ENCODE data around the gene FOXP1.

Gene FOXP1

DNA sequence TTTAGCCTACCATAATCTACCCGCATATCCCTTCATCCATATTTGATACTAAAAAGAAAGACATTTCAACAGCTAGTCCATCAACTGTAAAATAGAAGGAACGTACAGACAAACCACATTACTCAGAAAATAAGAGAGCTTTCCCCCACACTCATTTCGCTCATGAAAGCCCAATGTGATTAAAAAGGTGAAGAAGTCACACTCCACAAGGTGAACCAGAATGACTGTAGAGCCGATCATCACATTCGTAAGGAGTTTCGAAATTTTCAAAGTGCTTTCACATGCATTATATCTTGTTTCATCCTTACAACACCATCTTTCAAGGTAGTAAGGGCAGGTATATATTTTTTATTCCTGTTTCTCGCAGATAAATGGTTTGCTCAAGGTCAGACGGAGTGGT lies 225.3 kb downstream of the FOXP1 start:
- H3K4me1 ChIP-seq (ENCODE audit: control insufficient read depth, insufficient read depth, low read length) = no peaks in the 10 kb centered on the region
- H3K36me3 ChIP-seq (ENCODE audit: control insufficient read depth in 2 of 2, insufficient read depth in 2 of 2, low read length in 2 of 2) = peaks cover 3 to 8% of the 10 kb centered on the region in 2 donors
- H3K9me3 ChIP-seq (ENCODE audit: control insufficient read depth in 2 of 2, low read length in 2 of 2) = no peaks in the 10 kb centered on the region
- H3K27ac ChIP-seq (ENCODE audit: low read length) = no peak overlapping the region
- H3K27me3 ChIP-seq (ENCODE audit: control insufficient read depth in 1 of 2, insufficient read depth in 2 of 2, low read length in 2 of 2) = no peaks in the 10 kb centered on the region
- no peak overlapping the region for H3K4me3 ChIP-seq (ENCODE audit: low read length in 2 of 2)
- no peak overlapping the region for H3K9ac ChIP-seq (ENCODE audit: low read length in 2 of 2)

DNA sequence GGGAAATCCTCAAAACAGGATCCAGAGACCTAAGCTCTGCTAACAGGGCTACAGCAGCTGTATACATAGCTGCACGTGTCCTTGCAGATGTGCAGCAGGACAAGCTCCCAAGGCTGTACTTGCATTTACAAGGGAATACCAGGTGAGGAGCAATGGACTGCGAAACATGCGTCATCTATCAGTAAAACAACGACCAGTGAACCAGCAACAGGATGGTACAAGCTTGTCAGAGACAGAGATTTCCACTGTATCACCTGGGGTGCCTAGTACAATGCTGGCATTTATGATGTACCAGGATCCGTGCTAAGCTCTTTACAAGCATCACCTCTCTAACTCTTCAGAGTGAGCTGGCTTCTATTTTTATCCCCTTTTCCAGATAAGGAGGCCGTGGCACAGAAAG lies 227.3 kb downstream of the FOXP1 start:
- H3K36me3 ChIP-seq (ENCODE audit: control insufficient read depth in 2 of 2, insufficient read depth in 2 of 2, low read length in 2 of 2) = peaks cover 3 to 8% of the 10 kb centered on the region in 2 donors
- no peaks in the 10 kb centered on the region for H3K27me3 ChIP-seq (ENCODE audit: control insufficient read depth in 1 of 2, insufficient read depth in 2 of 2, low read length in 2 of 2)
- no peaks in the 10 kb centered on the region for H3K9me3 ChIP-seq (ENCODE audit: control insufficient read depth in 2 of 2, low read length in 2 of 2)
- no peak overlapping the region for H3K9ac ChIP-seq (ENCODE audit: low read length in 2 of 2)
- H3K27ac ChIP-seq (ENCODE audit: low read length) = no peak overlapping the region
- H3K4me1 ChIP-seq (ENCODE audit: control insufficient read depth, insufficient read depth, low read length) = no peaks in the 10 kb centered on the region
- H3K4me3 ChIP-seq (ENCODE audit: low read length in 2 of 2) = no peak overlapping the region

DNA sequence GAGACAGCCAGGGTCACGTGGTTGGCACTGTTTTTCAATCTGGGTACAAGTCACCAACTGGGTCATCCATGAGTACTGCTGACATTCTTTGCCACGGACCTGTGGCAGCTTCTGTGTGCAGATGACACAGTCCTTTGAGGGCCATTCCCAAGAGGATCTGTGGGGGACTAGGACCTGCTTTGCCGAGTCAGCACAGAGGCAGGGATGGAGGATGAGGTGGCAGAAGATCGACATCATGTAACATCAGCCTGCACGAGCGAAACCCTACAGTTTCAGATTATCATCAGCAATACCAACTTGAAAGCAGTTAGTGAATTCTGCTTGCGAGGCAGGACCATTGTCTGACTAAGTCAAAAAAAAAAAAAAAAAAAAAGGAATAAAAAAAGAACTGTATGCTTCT lies 227.7 kb downstream of the FOXP1 start:
- no peaks in the 10 kb centered on the region for H3K27me3 ChIP-seq (ENCODE audit: control insufficient read depth in 1 of 2, insufficient read depth in 2 of 2, low read length in 2 of 2)
- H3K9me3 ChIP-seq (ENCODE audit: control insufficient read depth in 2 of 2, low read length in 2 of 2) = no peaks in the 10 kb centered on the region
- H3K4me1 ChIP-seq (ENCODE audit: control insufficient read depth, insufficient read depth, low read length) = no peaks in the 10 kb centered on the region
- no peak overlapping the region for H3K4me3 ChIP-seq (ENCODE audit: low read length in 2 of 2)
- H3K9ac ChIP-seq (ENCODE audit: low read length in 2 of 2) = no peak overlapping the region
- peaks cover 3 to 8% of the 10 kb centered on the region in 2 donors for H3K36me3 ChIP-seq (ENCODE audit: control insufficient read depth in 2 of 2, insufficient read depth in 2 of 2, low read length in 2 of 2)
- H3K27ac ChIP-seq (ENCODE audit: low read length) = no peak overlapping the region

DNA sequence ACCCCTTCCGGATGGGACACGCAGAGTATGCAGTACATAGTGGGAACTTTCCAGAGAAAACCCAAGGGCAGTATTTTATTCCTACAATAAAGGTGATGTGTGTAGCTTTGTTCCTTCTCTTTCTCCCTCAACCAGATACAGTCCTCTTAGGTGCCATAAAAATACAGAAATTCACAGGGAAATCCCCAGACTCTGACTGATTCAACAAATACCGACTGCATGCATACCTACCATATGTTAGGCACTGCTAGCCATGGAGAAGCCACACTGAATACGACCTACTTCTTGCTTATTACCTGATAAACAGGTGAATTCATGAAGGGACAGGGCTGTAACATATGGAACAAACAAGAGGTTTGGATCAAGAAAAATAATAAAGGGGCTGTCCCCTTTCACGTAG lies 228.5 kb downstream of the FOXP1 start:
- Histone ChIP-seq H3K9me3 (ENCODE audit: control insufficient read depth in 2 of 2, low read length in 2 of 2) (no peaks in the 10 kb centered on the region), H3K9ac (ENCODE audit: low read length in 2 of 2) (no peak overlapping the region), H3K27me3 (ENCODE audit: control insufficient read depth in 1 of 2, insufficient read depth in 2 of 2, low read length in 2 of 2) (no peaks in the 10 kb centered on the region), H3K4me1 (ENCODE audit: control insufficient read depth, insufficient read depth, low read length) (no peaks in the 10 kb centered on the region), H3K4me3 (ENCODE audit: low read length in 2 of 2) (no peak overlapping the region), H3K36me3 (ENCODE audit: control insufficient read depth in 2 of 2, insufficient read depth in 2 of 2, low read length in 2 of 2) (peaks cover 3 to 8% of the 10 kb centered on the region in 2 donors), H3K27ac (ENCODE audit: low read length) (no peak overlapping the region)

DNA sequence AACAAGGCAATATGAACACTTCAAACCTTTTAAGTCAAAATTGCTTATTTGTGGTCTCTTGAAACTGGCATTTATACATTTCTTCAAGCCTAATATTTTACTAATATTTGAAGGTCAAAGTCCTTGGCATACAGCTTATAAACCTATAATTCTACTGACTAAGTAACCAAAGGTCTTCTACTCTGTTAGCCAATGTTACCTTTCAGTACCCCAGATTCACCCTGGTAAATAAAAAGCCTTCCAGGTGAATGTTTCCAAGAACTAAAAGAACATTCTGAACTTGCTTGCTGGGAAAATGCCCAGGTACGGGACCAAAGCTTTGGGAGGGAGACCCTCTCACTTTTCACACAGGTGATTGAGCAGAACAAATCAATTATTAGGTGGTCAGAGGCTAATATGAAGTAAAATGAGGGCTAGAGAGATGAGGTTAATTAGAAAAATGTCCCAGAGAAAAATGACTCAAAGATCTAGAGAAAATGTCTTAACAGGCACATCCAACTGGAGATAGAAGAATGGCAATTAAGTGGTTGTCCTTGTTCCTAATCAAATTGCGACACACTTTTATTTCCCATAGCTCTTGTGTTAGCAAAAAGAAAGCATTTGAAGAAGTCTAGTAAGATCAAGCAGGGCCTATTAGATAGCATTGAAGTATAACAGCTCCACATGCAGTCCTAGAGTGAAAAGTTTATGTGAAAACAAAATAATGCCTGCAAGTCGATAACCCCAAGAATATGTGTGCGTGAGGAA lies 232.0 kb downstream of the FOXP1 start:
- no peaks in the 10 kb centered on the region for H3K27me3 ChIP-seq (ENCODE audit: control insufficient read depth in 1 of 2, insufficient read depth in 2 of 2, low read length in 2 of 2)
- no peaks in the 10 kb centered on the region for H3K9me3 ChIP-seq (ENCODE audit: control insufficient read depth in 2 of 2, low read length in 2 of 2)
- no peaks in the 10 kb centered on the region for H3K4me1 ChIP-seq (ENCODE audit: control insufficient read depth, insufficient read depth, low read length)
- H3K36me3 ChIP-seq (ENCODE audit: control insufficient read depth in 2 of 2, insufficient read depth in 2 of 2, low read length in 2 of 2) = no peaks in the 10 kb centered on the region
- no peak overlapping the region for H3K9ac ChIP-seq (ENCODE audit: low read length in 2 of 2)
- no peak overlapping the region for H3K27ac ChIP-seq (ENCODE audit: low read length)
- H3K4me3 ChIP-seq (ENCODE audit: low read length in 2 of 2) = no peak overlapping the region

DNA sequence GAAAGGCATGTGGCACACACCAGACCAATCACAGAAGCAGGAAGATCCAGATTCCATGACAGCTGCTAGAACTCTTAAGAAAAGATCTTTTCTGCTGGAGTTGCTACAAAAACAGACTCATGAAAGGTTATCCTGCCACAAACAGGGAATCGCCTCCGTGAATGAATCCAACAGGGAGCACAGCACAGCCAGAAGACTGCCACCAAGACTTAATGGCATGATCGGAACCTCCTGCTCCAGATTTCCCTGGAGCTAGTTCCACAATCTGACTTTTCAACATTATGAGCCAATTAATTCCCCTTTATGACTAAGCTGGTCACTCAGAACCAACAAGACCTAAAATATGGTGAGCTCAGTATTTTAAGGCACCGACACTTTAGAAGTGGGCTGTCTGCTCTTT lies 232.5 kb downstream of the FOXP1 start:
- H3K27me3 ChIP-seq (ENCODE audit: control insufficient read depth in 1 of 2, insufficient read depth in 2 of 2, low read length in 2 of 2) = no peaks in the 10 kb centered on the region
- no peaks in the 10 kb centered on the region for H3K4me1 ChIP-seq (ENCODE audit: control insufficient read depth, insufficient read depth, low read length)
- no peaks in the 10 kb centered on the region for H3K9me3 ChIP-seq (ENCODE audit: control insufficient read depth in 2 of 2, low read length in 2 of 2)
- no peak overlapping the region for H3K9ac ChIP-seq (ENCODE audit: low read length in 2 of 2)
- H3K36me3 ChIP-seq (ENCODE audit: control insufficient read depth in 2 of 2, insufficient read depth in 2 of 2, low read length in 2 of 2) = no peaks in the 10 kb centered on the region
- H3K4me3 ChIP-seq (ENCODE audit: low read length in 2 of 2) = no peak overlapping the region
- no peak overlapping the region for H3K27ac ChIP-seq (ENCODE audit: low read length)

DNA sequence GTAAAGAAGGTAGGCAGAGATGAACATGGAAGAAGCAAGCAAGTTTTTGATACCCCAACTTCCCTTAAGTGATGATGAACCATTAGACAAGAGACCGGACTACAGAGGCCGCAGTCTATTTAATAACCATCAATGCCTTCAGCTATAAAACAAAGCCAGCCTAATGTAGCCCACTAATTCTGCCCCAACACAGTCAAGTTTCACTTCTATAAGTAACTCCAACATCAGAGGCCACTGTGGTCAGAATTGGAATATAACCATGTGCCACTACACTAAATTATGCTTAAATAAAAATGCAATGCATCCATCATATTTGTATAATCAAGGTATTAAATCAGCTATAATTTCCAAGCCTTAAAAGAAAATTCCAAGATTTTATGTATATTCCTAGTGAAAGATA lies 234.7 kb downstream of the FOXP1 start:
- H3K27ac ChIP-seq (ENCODE audit: low read length) = no peak overlapping the region
- H3K9me3 ChIP-seq (ENCODE audit: control insufficient read depth in 2 of 2, low read length in 2 of 2) = no peaks in the 10 kb centered on the region
- H3K9ac ChIP-seq (ENCODE audit: low read length in 2 of 2) = no peak overlapping the region
- no peaks in the 10 kb centered on the region for H3K36me3 ChIP-seq (ENCODE audit: control insufficient read depth in 2 of 2, insufficient read depth in 2 of 2, low read length in 2 of 2)
- H3K27me3 ChIP-seq (ENCODE audit: control insufficient read depth in 1 of 2, insufficient read depth in 2 of 2, low read length in 2 of 2) = no peaks in the 10 kb centered on the region
- H3K4me3 ChIP-seq (ENCODE audit: low read length in 2 of 2) = no peak overlapping the region
- H3K4me1 ChIP-seq (ENCODE audit: control insufficient read depth, insufficient read depth, low read length) = no peaks in the 10 kb centered on the region

DNA sequence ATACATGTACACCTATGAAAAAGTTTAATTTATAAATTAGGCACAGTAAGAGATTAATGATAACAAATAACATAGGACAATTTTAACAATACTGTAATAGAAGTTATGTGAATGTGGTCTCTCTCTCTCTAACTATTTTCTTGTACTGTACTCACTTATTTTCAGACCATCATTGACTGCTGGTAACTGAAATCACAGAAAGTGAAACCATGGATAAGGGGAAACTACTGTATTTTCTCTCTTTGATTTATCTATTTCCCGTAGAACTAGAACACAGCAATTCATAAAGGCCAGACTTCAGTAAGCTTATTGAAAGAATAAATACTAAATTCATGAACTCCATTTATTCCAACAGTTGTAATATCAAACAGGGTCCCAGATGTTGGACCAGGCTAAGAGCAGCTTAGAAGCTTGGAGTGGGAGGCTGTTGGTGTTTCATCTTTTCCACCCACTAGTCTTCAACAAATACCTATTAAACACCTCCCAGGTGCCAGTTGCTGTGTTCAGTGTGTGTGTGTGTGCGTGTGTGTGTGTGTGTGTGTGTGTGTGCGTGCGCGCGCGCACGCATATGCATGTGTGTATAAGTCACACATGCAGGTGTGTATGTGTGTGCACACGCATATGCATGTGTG lies 235.4 kb downstream of the FOXP1 start:
- Histone ChIP-seq H3K27ac (ENCODE audit: low read length) (no peak overlapping the region), H3K4me3 (ENCODE audit: low read length in 2 of 2) (no peak overlapping the region), H3K9me3 (ENCODE audit: control insufficient read depth in 2 of 2, low read length in 2 of 2) (no peaks in the 10 kb centered on the region), H3K9ac (ENCODE audit: low read length in 2 of 2) (no peak overlapping the region), H3K36me3 (ENCODE audit: control insufficient read depth in 2 of 2, insufficient read depth in 2 of 2, low read length in 2 of 2) (no peaks in the 10 kb centered on the region), H3K4me1 (ENCODE audit: control insufficient read depth, insufficient read depth, low read length) (no peaks in the 10 kb centered on the region), H3K27me3 (ENCODE audit: control insufficient read depth in 1 of 2, insufficient read depth in 2 of 2, low read length in 2 of 2) (no peaks in the 10 kb centered on the region)

DNA sequence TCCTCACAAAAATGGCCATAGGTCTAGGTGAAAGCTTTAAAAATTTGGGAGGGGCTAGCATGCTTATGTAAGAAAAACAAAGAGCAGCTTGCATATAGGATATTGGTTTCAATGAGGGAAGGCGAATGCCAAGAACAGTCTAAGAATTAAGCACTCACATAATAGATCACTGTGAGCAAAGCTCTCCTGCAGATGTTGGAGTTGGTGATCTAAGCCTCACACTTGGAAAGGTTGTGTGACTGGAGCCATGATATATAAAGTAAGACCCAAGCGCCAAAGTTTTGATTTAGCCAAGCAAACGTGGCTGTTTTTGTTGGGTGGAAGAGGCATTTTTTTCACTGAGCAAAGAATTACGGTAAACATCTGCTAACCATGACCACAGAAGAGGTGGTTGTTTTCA lies 237.5 kb downstream of the FOXP1 start:
- Histone ChIP-seq H3K4me1 (ENCODE audit: control insufficient read depth, insufficient read depth, low read length) (no peaks in the 10 kb centered on the region), H3K27me3 (ENCODE audit: control insufficient read depth in 1 of 2, insufficient read depth in 2 of 2, low read length in 2 of 2) (no peaks in the 10 kb centered on the region), H3K9me3 (ENCODE audit: control insufficient read depth in 2 of 2, low read length in 2 of 2) (no peaks in the 10 kb centered on the region), H3K27ac (ENCODE audit: low read length) (no peak overlapping the region), H3K9ac (ENCODE audit: low read length in 2 of 2) (no peak overlapping the region), H3K36me3 (ENCODE audit: control insufficient read depth in 2 of 2, insufficient read depth in 2 of 2, low read length in 2 of 2) (no peaks in the 10 kb centered on the region), H3K4me3 (ENCODE audit: low read length in 2 of 2) (no peak overlapping the region)

DNA sequence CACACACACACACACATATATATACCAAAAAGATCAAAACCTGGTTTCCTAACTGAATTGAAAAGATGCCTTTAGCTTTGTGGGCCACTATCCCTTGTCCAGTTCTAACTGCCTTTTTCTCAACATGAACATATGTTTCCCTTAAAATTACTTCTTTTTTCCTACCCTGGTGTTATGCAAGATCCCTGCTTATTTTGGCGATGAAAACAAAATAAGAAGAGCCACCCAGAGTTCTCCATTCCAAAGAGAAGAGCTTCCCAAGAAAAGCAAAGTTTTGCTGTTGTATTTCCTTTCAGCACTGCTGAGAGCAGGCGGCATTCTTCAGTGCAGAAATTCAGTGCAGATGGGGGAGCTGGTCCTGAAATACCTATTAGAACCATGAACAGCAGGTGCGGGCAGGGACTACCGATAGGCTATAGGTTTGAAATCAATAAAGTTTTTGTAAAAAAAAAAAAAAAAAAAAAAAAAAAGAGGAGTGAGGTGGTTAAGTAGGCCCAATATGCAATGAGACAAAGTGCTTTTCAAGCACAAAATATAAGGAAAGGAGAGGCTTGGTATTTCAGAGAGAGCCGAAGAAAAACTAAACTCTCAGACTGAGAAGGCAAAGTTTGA lies 238.0 kb downstream of the FOXP1 start:
- Histone ChIP-seq H3K27ac (ENCODE audit: low read length) (no peak overlapping the region), H3K4me1 (ENCODE audit: control insufficient read depth, insufficient read depth, low read length) (no peaks in the 10 kb centered on the region), H3K9ac (ENCODE audit: low read length in 2 of 2) (no peak overlapping the region), H3K4me3 (ENCODE audit: low read length in 2 of 2) (no peak overlapping the region), H3K9me3 (ENCODE audit: control insufficient read depth in 2 of 2, low read length in 2 of 2) (no peaks in the 10 kb centered on the region), H3K36me3 (ENCODE audit: control insufficient read depth in 2 of 2, insufficient read depth in 2 of 2, low read length in 2 of 2) (no peaks in the 10 kb centered on the region), H3K27me3 (ENCODE audit: control insufficient read depth in 1 of 2, insufficient read depth in 2 of 2, low read length in 2 of 2) (no peaks in the 10 kb centered on the region)

DNA sequence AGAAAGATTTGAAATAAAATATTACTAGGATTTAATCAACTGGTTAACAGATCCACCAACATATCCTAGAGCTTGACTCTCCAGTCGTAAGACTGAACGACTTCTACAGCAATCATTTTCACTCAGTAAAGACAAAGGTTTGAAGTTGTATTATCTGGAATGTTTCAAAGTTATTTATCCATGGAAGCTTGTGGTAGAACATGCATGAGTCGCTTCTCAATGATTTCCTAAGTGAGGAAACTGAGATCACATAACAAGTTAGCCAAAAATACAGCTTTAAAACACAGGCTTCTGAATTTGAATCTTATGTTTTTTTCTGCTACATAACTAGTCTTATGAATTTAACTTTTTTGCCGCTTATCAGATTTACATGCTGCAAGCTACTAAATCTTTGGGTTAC lies 241.8 kb downstream of the FOXP1 start:
- H3K27me3 ChIP-seq (ENCODE audit: control insufficient read depth in 1 of 2, insufficient read depth in 2 of 2, low read length in 2 of 2) = no peaks in the 10 kb centered on the region
- H3K27ac ChIP-seq (ENCODE audit: low read length) = no peak overlapping the region
- no peaks in the 10 kb centered on the region for H3K36me3 ChIP-seq (ENCODE audit: control insufficient read depth in 2 of 2, insufficient read depth in 2 of 2, low read length in 2 of 2)
- no peaks in the 10 kb centered on the region for H3K9me3 ChIP-seq (ENCODE audit: control insufficient read depth in 2 of 2, low read length in 2 of 2)
- no peaks in the 10 kb centered on the region for H3K4me1 ChIP-seq (ENCODE audit: control insufficient read depth, insufficient read depth, low read length)
- H3K4me3 ChIP-seq (ENCODE audit: low read length in 2 of 2) = no peak overlapping the region
- no peak overlapping the region for H3K9ac ChIP-seq (ENCODE audit: low read length in 2 of 2)

Data from stomach smooth muscle (tissue), 2 donors.